Measurements from ENCODE around the gene NODAL.

Gene NODAL

DNA sequence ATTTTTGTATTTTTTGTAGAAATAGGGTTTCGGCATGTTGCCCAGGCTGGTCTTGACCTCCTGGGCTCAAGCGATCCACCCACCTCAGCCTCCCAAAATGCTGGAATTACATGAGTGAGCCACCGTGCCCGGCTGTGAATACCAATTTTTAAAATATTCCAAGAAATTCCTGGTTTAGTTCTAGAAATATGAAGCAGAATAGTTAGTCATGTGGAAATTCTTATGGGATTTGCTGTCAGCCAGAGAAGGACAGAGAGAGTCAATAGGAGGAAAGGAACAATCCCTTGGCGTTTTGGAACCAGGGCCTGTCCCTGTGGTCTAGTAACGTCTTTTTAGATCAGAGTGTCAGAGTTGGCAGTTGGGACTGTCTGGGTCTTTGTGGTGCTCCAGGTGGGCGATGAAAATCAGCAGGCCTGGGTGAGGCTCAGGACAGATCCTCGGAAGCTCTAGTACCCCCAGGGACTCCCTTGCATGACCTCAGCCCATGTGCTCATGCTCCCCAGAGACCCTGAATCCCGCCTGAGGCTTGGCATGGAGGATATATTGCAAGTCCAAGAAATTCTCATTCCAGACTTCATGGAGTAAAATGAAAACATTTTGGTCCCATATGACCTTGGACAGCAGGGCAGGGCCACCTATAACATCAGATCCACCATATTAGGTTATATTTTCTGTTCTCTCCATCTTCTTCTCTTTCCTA lies 7.8 kb downstream of the NODAL start:
- no peak for DNase-seq (ENCODE audit: low read depth in 2 of 3, low spot score in 1 of 3)

DNA sequence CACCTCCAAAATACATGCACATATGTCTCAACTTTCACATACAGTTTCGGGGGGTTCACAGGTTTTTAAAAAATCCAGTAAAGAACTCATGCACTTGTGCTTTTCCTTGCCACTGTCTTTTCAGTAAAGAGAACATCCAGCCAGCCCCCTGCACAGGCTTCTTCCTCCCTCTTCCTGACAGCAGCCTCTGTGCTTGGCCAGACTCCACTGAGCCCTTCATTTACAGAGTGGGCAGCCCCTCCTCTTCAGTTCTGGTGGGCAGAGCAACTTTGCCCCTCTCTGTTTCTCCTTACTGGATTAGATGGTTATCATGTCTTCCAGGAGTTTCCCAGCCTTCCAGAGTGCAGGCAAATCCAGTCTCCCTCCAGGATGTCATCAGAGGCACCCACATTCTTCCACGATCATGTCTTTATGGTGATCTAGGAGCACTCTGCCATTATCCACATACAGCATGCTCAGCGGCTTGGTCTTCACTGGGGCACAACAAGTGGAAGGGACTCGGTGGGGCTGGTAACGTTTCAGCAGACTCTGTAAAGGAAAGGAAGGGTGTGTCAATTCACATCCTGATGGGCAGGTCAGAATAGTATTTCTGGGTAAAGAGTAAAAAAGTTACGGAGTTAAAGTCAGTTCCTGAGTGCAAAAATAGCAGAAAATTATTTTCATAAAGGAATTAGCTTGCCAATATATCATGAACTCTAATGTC lies 8.8 kb downstream of the NODAL start:
- no peak for DNase-seq (ENCODE audit: low read depth in 2 of 3, low spot score in 1 of 3)

DNA sequence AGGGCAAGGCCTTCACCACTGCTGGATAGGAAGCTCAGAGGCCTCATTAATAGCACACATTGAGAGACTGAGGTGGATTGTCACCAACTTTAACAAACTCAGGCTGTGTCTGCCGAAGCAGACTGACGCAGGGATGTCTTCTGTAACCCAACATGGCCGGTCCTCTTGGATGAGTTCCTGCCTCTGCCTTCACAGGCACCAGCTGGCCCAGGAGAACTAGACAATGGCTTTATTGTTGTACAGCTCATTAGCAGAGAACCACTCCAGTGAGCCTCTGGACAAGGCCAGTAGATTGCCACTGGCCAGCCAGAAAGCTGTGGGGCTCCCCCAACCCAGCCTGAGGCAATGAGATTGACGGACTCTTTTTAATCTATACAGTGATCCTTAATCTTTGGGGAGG lies 9.4 kb downstream of the NODAL start:
- DNase-seq (ENCODE audit: low read depth in 2 of 3, low spot score in 1 of 3) = no peak

DNA sequence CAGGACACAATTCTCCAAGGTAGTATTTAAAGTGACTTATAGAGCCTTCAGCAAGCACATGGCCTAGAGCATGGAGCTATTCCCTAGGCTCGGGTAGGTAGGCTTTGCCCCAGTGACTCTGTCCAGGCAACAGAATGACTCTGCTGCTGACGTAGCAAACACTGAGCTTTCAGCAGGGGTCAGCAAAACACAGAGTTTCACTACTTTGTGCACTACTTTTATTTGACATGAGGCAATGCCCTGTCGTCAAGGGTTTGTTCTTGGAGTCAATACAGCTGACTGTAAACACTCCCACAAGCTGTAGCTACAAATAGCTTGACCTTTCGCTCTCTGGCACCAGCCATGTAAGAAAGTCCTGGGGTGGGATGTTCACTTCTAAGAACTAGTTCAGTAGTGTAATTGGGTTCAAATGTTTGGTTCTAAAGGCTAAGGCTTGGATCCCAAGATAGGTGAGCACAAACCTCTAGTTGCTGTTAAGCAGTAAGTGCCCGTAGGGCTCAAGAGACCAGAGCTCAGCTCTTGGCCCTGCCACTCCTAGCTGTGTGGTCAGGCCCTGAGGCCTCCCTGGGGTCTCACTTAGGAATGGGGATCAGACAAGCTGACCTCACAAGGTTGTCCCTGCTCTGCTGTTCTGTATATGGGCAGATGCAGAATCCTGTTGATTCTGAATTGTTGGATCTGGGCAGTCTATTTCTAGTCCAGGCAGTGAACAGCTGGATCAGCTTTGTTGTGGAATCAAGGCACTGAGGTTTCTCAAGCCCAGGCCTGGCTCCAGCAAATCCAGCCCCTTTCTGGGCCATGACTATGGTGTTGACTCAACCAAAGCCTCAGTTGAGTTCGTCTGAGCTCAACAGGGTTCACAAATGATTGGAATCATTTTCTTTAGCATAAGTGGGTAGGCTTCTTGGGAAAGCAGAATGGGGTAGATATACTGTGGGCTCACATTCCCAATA lies 10.7 kb downstream of the NODAL start:
- no peak for DNase-seq (ENCODE audit: low read depth in 2 of 3, low spot score in 1 of 3)

DNA sequence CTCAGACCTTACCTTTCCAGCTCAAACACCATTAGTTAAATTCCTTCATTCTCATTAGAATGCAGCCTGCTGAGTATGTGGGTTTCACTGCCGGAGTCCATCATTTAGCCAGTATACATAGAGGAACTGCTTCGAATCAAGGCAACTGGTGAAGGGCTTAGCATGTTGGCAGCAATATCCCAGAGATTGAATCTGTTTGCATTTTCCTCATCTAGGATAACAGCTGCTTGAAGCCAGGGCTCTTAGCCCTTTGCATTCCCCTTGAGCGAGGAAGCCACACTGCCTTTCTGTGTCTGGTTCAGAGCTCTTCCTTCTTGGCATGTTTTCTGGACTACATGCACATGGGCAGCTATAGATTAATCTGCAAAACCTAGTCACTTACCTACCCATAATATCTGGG lies 14.7 kb downstream of the NODAL start:
- DNase-seq (ENCODE audit: low read depth in 2 of 3, low spot score in 1 of 3) = no peak

DNA sequence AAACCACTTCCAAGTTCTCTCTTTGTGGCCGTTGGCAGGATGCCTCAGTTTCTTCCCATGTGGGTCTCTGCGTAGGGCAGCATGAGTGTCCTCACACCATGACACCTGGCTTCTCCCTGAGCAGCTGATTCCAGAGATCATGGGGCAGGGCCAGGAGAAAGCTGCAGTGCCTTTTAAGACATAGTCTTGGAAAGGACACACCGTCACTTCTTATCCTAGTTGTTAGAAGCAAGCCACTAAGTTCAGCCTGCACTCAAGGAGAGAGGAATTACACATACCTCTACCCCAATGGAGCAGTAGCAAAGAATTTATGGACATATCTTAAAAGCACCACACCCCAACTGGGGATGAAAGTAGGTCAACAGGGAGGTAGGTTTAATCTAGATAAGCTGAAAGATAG lies 16.4 kb downstream of the NODAL start:
- no peak for DNase-seq (ENCODE audit: low read depth in 2 of 3, low spot score in 1 of 3)

DNA sequence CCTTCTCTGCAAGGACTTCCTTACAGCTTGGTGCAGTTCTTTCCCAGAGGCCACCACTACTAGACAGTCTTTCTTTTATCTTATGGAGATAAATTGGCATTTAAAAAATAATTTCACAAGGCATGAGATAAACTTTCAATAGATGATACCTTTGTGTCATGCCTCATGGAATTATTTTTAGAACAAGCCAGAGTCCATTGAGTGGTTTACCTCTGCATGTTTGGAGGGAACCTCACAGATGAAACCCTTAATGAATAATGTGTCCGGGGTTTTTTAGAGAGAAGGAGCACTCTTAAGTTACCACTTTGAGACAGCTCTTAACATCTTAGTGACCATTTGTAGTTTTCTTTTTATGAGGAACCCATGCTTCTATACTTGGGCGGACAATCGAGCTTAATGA lies 17.2 kb downstream of the NODAL start:
- no peak for DNase-seq (ENCODE audit: low read depth in 2 of 3, low spot score in 1 of 3)

DNA sequence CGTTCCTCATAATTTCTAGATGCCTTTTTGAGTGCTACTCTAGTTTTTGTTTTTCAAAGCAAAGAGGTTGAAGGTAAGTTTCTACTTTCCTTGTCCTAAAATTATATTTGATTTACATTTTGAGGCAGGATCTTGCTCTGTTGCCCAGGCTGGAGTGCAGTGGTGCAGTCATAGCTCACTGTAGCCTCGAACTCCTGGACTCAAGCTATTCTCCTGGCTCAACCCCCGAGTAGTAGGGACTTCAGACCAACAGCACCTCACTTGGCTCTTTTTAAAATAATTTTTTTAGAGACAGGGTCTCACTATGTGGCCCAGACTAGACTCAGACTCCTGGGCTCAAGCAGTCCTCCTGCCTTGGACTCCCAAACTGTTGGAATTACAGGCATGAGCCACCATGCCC lies 22.8 kb downstream of the NODAL start:
- no peak for DNase-seq (ENCODE audit: low read depth in 2 of 3, low spot score in 1 of 3)

DNA sequence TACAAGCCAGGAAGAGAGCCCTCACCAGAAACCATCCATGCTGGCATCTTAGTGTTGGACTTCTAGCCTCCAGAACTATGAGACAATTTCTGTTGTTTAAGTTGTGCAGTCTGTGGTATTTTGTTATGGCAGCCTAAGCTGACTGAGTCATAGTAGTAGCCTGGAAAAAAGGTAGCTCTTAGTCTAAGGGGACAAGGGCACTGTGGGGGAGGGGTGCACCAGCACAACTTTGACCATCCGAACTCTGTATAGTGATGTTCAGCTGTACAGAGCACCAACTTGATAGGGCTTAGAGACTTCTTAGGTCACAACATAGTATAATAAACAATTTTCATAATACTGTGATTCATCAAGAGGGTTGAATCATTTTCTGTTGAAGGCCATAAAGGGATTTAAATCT lies 23.3 kb downstream of the NODAL start:
- no peak for DNase-seq (ENCODE audit: low read depth in 2 of 3, low spot score in 1 of 3)

DNA sequence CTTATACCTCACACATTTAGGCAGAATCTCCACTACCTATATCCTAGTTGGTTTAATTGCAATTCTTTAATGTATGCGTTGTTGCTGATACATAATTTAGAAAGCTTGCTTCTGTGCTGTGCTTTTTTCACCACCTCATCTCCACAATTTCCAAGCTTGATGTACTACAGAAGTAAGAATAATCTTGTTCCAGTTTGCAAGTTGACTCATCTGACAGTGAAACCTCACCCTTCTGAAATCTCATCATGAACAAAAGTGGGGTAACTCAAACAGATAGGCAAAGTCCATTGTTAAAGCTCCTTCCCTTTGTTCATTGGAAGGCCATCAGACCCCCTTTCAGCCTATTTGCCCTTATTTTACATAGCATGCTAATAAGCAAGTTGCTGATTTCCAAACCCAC lies 23.9 kb downstream of the NODAL start:
- no peak for DNase-seq (ENCODE audit: low read depth in 2 of 3, low spot score in 1 of 3)

DNA sequence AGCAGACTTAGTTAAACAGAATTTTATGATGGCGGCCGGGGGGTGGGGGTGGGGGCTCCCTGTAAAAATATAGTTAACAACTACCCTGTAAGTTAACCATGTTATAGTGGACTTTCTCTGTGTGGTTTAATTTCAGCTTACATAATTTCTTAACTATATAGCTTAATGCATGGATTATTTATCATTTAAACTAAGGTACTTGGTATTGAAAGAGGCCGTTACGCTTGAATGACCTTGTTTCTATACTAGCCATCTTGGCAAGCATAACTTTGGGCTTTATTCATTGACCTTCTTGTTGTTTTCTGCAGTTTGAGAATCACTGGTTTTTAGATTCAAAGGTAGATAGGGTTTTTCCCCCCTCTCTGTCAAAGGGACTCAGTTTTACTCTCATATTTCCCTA lies 29.1 kb downstream of the NODAL start:
- no peak for DNase-seq (ENCODE audit: low read depth in 2 of 3, low spot score in 1 of 3)

DNA sequence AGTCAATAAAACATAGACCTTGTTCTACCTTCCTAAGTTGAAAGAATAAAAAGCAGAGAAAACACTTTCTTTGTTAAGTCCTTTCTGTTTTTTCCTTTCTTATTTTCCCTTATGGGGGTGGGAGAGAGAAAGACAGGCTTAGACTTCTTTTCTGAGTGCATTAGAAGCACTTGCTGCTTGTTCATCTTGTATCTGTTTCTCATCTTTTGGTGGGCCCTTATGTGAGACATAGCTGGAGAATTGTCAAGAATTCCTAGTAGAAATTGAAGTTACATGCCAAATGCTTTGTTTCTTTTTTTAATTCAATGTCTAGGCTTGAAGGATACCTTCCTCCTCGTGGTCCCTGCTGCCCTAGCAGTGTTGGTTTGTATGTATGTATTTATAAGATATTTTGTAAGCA lies 30.9 kb downstream of the NODAL start:
- DNase-seq (ENCODE audit: low read depth in 2 of 3, low spot score in 1 of 3) = no peak

DNA sequence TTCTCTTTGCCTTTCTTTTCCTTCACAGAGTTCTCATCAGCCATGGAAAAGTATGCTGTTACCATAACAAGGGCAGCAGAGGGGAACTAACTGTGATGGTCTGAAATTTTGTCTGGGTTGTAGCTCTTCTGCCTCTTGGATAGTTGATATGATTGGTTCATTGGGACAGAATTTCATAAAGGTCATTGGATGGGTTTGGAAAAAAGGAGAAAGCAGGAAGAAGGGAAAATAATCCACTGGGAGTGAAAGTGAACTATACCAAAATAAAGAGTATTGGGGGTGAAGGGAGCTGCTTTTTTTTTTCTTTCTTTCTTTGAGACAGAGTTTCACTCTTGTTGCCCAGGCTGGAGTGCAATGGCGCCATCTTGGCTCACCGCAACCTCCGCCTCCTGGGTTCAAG lies 31.7 kb downstream of the NODAL start:
- DNase-seq (ENCODE audit: low read depth in 2 of 3, low spot score in 1 of 3) = no peak

DNA sequence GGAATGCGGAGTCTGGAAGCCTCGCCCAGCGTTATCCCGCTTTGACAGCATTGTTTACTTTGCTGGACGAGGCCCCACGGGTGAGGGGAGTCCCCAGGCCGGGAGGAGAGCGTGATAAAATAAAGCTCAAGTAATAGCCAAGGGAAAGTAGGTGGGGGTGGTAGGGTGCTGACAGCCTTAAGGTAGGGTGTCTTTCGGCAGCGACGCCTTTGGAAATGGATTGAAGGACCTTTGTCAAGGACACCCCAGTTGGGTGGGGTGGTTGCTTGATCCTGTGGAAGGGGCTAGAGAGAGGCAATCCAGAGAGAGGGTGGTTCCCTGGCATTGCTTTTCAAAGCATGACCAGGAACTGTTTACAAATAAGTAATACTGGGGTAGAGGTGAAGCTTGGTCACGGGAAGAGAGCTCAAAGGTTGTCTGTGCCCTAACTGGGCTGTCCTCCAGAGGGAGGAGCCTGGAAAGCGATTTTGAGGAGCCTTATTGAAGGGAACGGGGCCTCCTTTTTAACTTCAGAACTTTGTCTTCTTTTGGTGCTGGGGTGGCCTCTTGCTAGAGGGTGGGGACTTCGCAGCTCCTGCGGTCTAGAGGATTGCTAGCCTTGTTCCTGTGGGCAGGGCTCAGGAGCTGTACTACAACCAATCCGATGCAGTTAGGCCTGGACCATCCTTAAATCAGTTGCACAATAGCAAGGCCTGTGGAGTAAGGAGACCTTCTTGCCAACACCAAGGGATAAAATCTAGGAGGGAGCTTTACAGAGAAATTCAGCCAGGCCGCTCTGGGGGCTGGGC lies 36.2 kb downstream of the NODAL start:
- DNase-seq (ENCODE audit: low read depth in 2 of 3, low spot score in 1 of 3) = peak in 2 of 3 donors; percentile 6 to 13

DNA sequence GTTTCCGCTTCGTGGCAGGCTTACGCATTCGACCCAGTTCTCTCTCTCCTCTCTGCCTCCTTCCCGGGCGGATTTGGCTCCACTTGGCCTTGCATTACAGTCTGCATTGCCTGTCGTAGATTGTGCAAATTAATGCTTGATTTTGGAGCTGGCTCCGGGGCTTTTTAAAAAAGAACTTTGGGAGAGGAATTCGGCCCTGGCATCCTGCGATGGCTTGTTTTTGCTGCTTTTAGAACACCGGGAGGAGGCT lies 36.8 kb downstream of the NODAL start:
- no peak for DNase-seq (ENCODE audit: low read depth in 2 of 3, low spot score in 1 of 3)

DNA sequence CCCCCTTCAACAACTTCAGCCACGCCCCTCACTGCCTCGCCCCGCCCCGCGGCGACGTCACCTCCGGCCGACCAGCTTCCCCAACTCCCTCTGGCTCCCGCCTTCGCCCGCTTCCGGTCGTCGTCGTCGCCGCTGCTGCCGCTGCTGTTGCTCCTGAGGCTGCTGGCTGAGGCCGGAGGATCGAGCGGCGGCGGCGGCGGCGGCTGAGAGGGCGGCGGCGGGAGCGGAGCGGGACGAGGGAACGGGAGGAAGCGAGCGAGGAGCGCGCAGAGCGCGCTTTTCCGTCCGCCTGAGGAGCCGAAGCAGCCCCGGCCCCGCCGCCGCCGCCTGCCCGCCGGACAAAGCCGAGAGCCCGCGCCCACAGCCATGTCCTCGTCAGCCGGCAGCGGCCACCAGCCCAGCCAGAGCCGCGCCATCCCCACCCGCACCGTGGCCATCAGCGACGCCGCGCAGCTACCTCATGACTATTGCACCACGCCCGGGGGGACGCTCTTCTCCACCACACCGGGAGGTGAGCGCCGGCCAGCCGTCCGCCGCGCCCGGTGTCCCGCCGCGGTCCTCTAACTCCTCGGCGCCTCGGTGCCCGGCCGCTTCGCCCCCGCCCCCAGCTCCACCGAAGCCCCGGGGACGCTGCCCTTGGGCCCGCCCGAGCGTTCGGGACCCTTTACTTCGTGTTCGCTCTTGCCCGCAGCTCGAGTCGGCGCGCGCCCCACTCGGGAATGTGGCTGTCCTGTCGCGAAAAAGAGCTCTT lies 37.3 kb downstream of the NODAL start, which contains the start of gene EIF4EBP2:
EIF4EBP2 (plus strand) TSS at position 110 of the 751 bp plus-strand sequence; CDS start at position 367, 257 bp downstream.
- peak; percentile 98 to 100 (median 98) for DNase-seq (ENCODE audit: low read depth in 2 of 3, low spot score in 1 of 3)

DNA sequence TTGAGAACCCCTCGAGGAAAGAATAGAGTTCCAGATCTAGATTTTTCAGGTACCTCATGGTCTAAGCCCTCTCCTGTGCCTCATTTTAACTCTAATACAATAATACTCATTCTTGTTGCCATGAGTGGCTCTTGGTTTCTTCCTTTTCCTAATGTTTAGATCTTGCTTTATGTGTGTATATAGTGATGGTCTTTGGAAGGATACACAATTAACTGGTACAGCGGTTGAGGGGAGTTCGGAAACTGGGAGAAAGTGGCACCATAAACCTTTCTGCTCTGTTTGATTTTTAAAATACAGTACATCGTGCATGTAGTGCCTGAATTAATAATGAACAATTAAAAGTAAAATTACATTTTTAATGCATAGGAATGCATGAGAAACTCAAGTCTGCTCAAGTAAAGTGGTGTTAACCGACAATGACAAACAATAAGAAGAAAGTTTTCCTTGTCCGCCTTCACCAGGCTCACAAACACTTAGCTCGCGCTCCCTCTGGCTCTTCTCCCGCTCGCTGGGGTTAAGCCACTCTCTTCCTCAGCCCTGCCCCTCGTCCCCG lies 37.9 kb downstream of the NODAL start:
- DNase-seq (ENCODE audit: low read depth in 2 of 3, low spot score in 1 of 3) = no peak

DNA sequence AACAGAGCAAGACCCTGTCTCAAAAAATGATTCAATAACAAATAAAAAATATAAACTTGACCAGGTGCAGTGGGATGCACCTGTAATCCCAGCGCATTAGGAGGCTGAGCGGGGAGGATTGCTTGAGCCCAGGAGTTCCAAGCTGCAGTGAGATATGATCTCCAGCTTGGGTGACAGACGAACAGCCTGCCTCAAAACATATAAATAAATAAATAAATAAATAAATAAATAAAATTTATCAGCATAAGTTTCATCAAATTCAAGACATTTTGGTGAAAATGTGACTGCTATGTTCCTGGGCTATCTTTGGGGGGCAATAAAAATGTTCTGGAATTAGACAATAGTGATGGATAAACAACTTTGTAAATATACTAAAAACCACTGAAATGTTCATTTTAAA lies 42.3 kb downstream of the NODAL start:
- DNase-seq (ENCODE audit: low read depth in 2 of 3, low spot score in 1 of 3) = no peak

DNA sequence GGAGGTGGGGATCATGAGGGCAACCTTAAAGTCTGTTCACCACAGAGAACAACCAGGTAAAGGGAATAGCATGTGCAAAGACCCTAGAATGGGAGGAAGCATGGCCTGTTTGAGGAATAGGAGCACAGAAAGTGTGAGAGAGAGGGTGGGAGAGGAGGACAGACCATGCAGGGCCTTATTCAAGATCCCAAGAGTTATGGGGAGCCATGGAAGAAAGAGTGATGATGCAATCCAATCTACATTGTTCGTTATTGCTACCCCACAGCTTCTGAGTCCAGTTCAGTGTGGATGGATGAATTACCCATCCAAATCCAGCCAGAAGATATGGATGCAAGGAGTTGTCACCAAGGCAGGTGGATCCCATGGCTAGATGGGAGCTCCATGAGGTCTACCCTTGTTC lies 45.3 kb downstream of the NODAL start:
- no peak for DNase-seq (ENCODE audit: low read depth in 2 of 3, low spot score in 1 of 3)

DNA sequence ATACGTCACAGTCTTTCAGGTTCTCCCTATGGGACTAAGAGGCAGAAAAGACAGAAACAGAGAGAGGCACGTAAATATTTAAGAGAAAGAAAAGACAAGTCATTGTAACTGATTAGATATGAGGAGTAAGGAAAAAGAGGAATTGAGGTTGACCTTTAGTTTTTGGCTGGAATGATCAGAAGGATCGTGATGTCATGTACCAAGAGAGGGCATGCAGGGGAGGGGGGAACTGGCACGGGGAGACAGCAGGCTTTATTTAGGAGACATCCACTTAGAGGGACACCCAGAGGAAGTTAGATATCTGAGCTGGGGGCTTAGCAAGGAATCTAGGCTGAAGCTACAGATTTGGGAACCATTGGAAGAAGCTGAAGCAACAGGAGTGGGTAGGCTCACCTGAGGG lies 49.8 kb downstream of the NODAL start:
- no peak for DNase-seq (ENCODE audit: low read depth in 2 of 3, low spot score in 1 of 3)
